Testis (tissue), 3 donors: Measurements from ENCODE around the gene TMIGD1. TPM values are rescaled to one million over a fixed set of nuclear protein-coding genes. Genes with fewer than 3 reads are reported as not detected.

ENCODE experiments used
- DNase-seq: peaks from one replicate; pipeline ENCODE4 v3.0.0-alpha.2; 2019
- H3K27ac ChIP-seq, 2 donors: fragments of 200-600 bp; sonication (generic); one replicate each; pipeline ENCODE4 v1.5.1; 2019
- H3K27me3 ChIP-seq: fragments of 200-600 bp; sonication (generic); one replicate; pipeline ENCODE4 v1.5.1; 2019
- H3K36me3 ChIP-seq: fragments of 200-600 bp; sonication (generic); one replicate; pipeline ENCODE4 v1.5.1; 2017; ENCODE audit warnings: low read depth; ENCODE audit errors: missing control alignments
- H3K4me1 ChIP-seq: fragments of 200-600 bp; sonication (generic); one replicate; pipeline ENCODE4 v1.5.1; 2019
- H3K4me3 ChIP-seq, 2 donors: fragments of 200-600 bp; sonication (generic); one replicate each; pipeline ENCODE4 v1.5.1; 2017 to 2019
- H3K9me3 ChIP-seq: fragments of 200-600 bp; sonication (generic); one replicate; pipeline ENCODE4 v1.5.1; 2017
- POLR2A ChIP-seq: fragments of 450-650 bp; IDR thresholded peaks from one replicate; pipeline ENCODE4 v1.6.1; 2017; ENCODE audit warnings: antibody characterized with exemption, mild to moderate bottlenecking, moderate library complexity
- WGBS, 2 donors: methylation state at CpG; one replicate each; pipeline ENCODE4 v1.1.5; 2018; 5-methylcytosine and 5-hydroxymethylcytosine counted together
- intact Hi-C: fragments of 100-400 bp; cut with DNase I; formaldehyde crosslinking; loops from one replicate; pipeline ENCODE4 v1.15.1; 2023; ENCODE audit warnings: low total_unique reads
- polyA plus RNA-seq: library from polyadenylated mRNA; stranded (reverse); fragments of 350-450 nt; fragmentation: Illumina TruSeq; extraction: RNeasy Lipid Tissue Mini Kit (QIAGEN cat#74804); gene quantifications from one replicate; pipeline ENCODE4 v1.2.3, GENCODE V29; 2014; ENCODE audit warnings: low read depth, low replicate concordance; ENCODE audit not compliant: insufficient read depth
- total RNA-seq, 2 donors: library from RNA; depleted of rRNA; stranded (reverse); fragments of >200 nt; gene quantifications; one replicate each; pipeline ENCODE4 v1.2.3, GENCODE V29; 2016
- TF ChIP-seq, protein P1 (sequence below), 3 experiments: fragments of 450-650 bp in 2 of 3; fragments of 200-600 bp in 1 of 3; sonication (generic) in 1 of 3; IDR thresholded peaks; one replicate each; pipeline ENCODE4 v1.5.1; 2016 to 2019; ENCODE audit warnings: antibody characterized with exemption in 3 of 3, mild to moderate bottlenecking in 2 of 3, moderate library complexity in 1 of 3

TMIGD1 gene
- total and polyA plus RNA-seq, 3 donors from 2014 or later, result not detected

DNA sequence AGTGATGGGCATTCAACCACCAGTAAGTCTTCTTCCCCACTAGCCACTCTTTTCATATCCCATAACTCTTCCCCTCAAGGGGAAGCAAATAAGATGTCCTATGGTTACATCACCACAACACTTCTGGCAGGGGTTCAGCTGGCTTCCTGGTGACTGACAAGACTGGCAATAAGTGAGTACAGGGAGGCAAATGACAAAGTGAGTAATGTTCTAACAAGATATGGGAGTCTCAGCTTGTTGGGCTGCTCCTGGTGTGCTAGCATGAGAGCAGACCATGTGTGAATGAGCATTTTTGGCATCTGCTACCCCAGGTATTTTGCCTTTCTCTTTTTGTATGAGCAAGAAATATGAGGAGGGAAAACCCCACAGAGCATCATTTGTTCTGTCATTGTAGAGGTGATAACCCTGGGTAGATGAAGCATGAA lies 9.9 kb downstream of the TMIGD1 start:
- intact Hi-C loops, result no loop called here
- TF ChIP-seq, protein P1, sequence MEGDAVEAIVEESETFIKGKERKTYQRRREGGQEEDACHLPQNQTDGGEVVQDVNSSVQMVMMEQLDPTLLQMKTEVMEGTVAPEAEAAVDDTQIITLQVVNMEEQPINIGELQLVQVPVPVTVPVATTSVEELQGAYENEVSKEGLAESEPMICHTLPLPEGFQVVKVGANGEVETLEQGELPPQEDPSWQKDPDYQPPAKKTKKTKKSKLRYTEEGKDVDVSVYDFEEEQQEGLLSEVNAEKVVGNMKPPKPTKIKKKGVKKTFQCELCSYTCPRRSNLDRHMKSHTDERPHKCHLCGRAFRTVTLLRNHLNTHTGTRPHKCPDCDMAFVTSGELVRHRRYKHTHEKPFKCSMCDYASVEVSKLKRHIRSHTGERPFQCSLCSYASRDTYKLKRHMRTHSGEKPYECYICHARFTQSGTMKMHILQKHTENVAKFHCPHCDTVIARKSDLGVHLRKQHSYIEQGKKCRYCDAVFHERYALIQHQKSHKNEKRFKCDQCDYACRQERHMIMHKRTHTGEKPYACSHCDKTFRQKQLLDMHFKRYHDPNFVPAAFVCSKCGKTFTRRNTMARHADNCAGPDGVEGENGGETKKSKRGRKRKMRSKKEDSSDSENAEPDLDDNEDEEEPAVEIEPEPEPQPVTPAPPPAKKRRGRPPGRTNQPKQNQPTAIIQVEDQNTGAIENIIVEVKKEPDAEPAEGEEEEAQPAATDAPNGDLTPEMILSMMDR (IDR thresholded peaks at IDR 0.05), result no peak
- no peak for TF ChIP-seq POLR2A
- H3K4me3 ChIP-seq, result no peak overlapping the region

DNA sequence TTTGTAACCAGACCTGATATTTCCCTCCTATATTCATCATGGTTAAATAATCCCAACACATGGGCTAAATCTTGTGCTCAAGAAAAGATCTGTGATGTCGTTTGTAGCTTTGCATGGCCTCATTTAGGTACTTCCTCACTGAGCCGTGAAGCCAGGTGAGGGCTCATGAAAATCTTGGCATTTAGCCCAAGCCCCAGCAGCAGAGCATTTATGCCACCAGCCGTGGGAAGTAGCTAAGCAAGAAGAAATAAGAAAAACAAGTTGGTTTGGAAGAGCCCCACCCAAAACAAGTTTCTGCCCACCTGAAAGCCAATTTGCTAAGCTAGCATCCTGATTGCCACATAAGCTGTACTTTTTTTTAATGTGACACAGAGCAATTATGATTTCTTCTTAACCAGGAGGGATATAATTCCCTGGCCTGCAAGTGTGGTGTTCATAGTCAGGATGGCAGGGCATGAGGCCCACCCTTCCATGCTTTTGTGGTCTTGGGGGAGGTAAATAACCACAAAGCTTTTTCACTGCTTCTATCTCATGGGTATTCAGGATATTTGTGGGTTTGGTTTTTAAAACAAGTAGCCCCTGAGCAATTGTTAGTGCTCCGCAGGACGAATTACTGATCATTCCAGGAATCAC lies 10.5 kb downstream of the TMIGD1 start:
- WGBS, 2 donors, result 69 to 82% methylated on average over 5 of the region's 5 CpGs
- no peaks in the 10 kb centered on the region for H3K9me3 ChIP-seq
- no peaks in the 10 kb centered on the region for H3K4me1 ChIP-seq
- no peaks in the 10 kb centered on the region for H3K36me3 ChIP-seq
- H3K27ac ChIP-seq, result no peak overlapping the region
- no peaks in the 10 kb centered on the region for H3K27me3 ChIP-seq
- DNase-seq, result no peak
- intact Hi-C loops, result no loop called here
- no peak overlapping the region for H3K4me3 ChIP-seq
- TF ChIP-seq, protein P1 (IDR thresholded peaks at IDR 0.05), result no peak
- TF ChIP-seq POLR2A, result no peak

More for the DNA sequence above, 9.9 kb downstream of the TMIGD1 start:
- H3K27ac ChIP-seq, result no peak overlapping the region
- no peaks in the 10 kb centered on the region for H3K27me3 ChIP-seq
- H3K36me3 ChIP-seq, result no peaks in the 10 kb centered on the region
- H3K4me1 ChIP-seq, result no peaks in the 10 kb centered on the region
- peak; percentile 28 for DNase-seq
- no peaks in the 10 kb centered on the region for H3K9me3 ChIP-seq

DNA sequence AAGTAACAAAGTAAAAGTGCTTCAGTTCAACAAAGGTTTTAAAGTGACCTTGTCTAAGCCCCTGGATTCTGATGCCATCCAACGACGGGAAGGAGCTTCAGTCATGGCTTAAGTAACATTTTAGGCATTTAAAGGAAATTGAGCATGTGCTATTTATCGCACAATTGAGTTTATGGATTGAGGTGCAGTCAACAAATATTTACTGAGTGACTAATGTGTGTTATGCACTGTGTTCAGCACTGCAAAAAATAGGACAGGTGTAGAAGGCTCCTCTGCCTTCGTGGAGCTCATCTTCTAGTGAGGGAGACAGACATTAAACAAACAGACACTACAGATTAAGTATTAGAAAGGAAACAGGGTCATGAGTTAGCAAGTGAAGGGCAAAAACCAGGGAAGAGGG lies 12.5 kb downstream of the TMIGD1 start:
- 70 to 78% methylated on average over 4 of the region's 4 CpGs for WGBS, 2 donors
- no peak overlapping the region for H3K27ac ChIP-seq
- H3K27me3 ChIP-seq, result no peaks in the 10 kb centered on the region
- H3K4me3 ChIP-seq, result no peak overlapping the region
- no peaks in the 10 kb centered on the region for H3K4me1 ChIP-seq
- H3K9me3 ChIP-seq, result no peaks in the 10 kb centered on the region
- TF ChIP-seq POLR2A, result no peak
- TF ChIP-seq, protein P1 (IDR thresholded peaks at IDR 0.05), result no peak
- no peaks in the 10 kb centered on the region for H3K36me3 ChIP-seq
- DNase-seq, result no peak
- intact Hi-C loops, result no loop called here

DNA sequence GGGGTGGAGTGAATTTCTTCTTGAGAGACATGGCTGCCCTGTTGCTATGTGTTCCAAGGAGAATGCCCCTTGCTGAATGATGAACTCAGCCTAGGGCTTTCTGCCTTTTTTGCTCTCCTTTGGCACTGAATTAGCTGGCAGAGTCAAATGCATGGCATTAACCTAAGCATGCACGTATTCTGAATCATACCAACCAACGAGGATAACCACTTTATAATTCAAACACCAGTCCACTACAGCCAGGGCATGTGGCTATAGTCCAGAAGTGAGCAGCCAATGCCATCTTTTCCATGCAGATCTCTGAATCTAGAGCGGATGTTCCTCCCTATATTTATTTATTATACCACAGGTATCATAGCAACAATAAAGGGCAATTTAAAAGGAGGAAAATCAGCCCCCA lies 15.7 kb downstream of the TMIGD1 start:
- Histone ChIP-seq H3K27ac (no peak overlapping the region), H3K27me3 (no peaks in the 10 kb centered on the region), H3K4me1 (no peaks in the 10 kb centered on the region), H3K4me3 (no peak overlapping the region), H3K9me3 (no peaks in the 10 kb centered on the region), H3K36me3 (no peaks in the 10 kb centered on the region)
- no peak for DNase-seq
- no peak for TF ChIP-seq POLR2A
- TF ChIP-seq, protein P1 (IDR thresholded peaks at IDR 0.05), result no peak
- WGBS, 2 donors, result 80 to 83% methylated on average over 3 of the region's 3 CpGs
- intact Hi-C loops, result no loop called here

DNA sequence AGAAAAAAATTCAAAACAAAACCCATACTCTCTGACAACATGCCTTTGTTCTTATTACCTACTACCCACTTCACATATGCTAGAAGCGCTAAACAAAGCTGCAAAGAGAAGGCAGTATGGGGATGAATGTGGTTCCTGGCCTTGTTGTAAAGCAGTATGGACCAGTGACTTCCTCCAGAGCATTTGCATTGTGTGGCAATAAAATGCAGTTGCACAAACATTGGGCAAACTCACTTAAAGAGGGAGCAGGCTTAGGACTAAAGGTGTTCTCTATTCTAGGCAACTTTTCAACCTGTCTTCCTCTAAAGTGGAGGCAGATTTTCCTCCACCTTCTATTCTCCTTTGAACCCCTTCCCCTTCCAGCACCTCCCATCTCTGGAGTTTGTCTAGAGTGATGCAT lies 17.1 kb downstream of the TMIGD1 start:
- no peak overlapping the region for H3K4me3 ChIP-seq
- TF ChIP-seq, protein P1 (IDR thresholded peaks at IDR 0.05), result no peak
- no peak for TF ChIP-seq POLR2A
- no peak overlapping the region for H3K27ac ChIP-seq
- 97 to 100% methylated on average over 1 of the region's 1 CpG for WGBS, 2 donors
- H3K36me3 ChIP-seq, result no peaks in the 10 kb centered on the region
- H3K9me3 ChIP-seq, result no peaks in the 10 kb centered on the region
- no peaks in the 10 kb centered on the region for H3K27me3 ChIP-seq
- intact Hi-C loops, result no loop called here
- H3K4me1 ChIP-seq, result no peaks in the 10 kb centered on the region
- no peak for DNase-seq
